Retinal pigment epithelial cell (primary cell): Measurements from ENCODE around the gene CARD9.

Experiments used
- DNase-seq: peaks from one replicate; pipeline ENCODE4 v3.0.0-alpha.2; 2010; ENCODE audit warnings: low read depth
- H3K4me3 ChIP-seq: 2 replicates; pipeline ENCODE4 v1.5.1; 2011; ENCODE audit warnings: mild to moderate bottlenecking, low read length, control low read depth, moderate library complexity
- CTCF ChIP-seq: conservative IDR thresholded peaks from 2 replicates; pipeline ENCODE4 v1.5.1; 2011; ENCODE audit warnings: low read depth, low read length, control low read depth, inconsistent platforms

The CARD9 gene

GRCh38 chr9:136379891-136380290 lies 6.4 kb upstream of the CARD9 start:
- H3K4me3 ChIP-seq, result no peak overlapping the region
- TF ChIP-seq CTCF, result no peak
- DNase-seq, result no peak

DNA sequence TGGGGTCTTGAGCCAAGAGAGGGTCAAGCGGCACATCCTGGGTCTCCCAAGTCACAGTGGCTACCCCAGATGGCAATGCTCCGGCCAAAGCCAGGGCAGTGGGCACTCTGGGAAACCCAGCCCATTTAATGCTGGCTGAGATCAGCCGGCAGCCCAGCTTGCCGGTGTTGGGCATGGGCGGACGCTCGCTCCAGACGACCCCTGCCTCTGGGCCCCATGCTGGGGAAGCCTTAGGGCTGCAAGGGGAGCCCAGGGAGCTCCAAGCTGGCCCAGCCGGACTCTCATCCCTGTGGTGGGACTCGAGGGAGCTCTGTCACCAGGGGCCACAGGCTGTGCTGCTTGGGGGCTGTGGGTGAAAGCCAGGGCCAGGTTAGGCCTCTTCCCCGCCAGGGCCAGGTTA lies 5.9 kb upstream of the CARD9 start:
- no peak overlapping the region for H3K4me3 ChIP-seq
- DNase-seq, result no peak
- TF ChIP-seq CTCF, result no peak

DNA sequence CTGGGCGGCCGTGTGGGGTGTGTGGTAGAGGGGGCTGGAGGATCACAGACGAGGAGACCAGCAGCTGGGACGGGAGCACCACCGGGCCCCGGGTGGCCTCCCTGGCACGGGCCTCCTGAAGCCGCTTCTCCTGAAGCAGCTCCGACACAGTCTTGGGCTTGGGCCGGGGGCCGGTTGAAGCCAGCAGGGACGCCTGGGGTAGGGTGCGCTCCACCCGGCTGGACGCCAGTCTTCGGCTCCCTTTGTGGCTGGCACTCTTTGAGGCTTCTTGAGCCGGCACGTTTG lies 5.5 kb upstream of the CARD9 start:
- H3K4me3 ChIP-seq, result no peak overlapping the region
- TF ChIP-seq CTCF, result no peak
- DNase-seq, result no peak

- H3K4me3 ChIP-seq, result no peak overlapping the region
- TF ChIP-seq CTCF, result no peak
- no peak for DNase-seq
These were observed 4.9 kb upstream of the CARD9 start for GRCh38 chr9:136378170-136379002.

DNA sequence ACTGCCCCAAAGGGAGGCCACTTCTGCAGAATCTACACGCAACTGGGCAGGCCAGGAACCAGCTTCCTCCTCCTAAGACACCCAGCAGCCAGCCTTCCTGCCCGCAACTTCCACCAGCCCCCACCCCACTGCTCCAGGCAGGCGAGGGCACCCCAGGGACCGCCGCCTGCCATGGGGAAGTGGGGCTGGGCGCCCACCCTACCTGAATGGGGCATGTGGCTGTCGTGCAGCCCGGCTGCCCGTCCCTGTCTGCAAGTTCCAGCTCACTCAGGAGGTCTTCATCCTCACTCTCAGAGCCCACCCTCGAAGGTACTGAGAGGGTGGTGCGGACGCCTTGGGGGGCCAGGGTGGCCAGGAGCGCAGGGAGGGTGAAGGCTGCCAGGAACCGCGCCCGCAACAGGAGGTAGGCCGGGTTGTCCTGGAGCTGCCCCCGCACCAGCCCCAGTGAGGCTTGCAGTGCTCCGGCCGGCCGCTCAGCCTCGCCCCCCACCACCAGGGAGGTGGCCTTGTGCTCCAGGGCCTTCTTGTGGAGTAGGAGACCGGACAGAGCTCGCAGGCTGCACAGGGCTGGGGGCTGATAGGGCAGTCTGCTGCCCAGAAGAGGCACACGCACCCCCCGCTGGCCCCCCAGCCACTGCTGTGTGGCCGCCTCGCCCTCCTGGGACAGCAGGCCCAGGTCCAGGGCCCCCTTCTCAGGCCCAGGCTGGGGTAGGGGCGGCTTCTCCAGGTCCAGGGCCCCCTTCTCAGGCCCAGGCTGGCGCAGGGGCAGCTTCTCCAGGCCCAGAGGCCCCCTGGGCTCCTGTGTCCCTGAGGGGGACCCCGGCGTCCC lies 4.1 kb upstream of the CARD9 start:
- DNase-seq, result no peak
- TF ChIP-seq CTCF, result no peak
- no peak overlapping the region for H3K4me3 ChIP-seq

- DNase-seq, result no peak
- H3K4me3 ChIP-seq, result no peak overlapping the region
- TF ChIP-seq CTCF, result no peak
These were observed 3.0 kb upstream of the CARD9 start for GRCh38 chr9:136376457-136376856.

DNA sequence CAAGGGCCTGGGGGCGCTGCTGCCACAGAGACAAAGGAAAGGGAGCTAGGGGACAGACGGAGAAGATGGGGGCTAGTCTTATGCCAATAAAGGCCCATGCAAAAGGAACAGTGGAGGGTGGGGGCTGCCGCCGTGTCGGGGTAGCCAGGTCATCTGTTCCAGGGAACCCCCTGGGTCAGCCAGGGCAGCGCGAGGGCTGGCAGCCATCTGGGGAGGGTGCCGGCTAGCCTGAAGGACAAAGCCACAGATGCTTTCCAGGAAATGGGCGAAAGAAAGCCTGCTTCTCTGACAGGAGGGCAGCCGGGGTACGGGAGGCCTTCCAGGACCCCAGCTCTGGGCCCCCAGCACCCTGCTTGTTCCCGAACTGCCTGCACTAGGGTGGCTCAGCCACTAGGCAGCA lies 1.6 kb upstream of the CARD9 start:
- TF ChIP-seq CTCF, result no peak
- no peak for DNase-seq
- H3K4me3 ChIP-seq, result no peak overlapping the region
